Activated CD4-positive, alpha-beta T cell treated with anti-CD3 and anti-CD28 coated beads, Interleukin-2, amount 50 U/mL, for 48 hours (primary cell): Measurements from ENCODE around the gene ZNF35.
A peak's percentile ranks its signal among the peaks of the same experiment; 100 is the strongest.
"Not testable (repeated sequence)": the region's sequence is repeated elsewhere in the genome, so short reads cannot be mapped to it uniquely, and the experiment has no call there.

ENCODE experiments used
- DNase-seq, 2 experiments: peaks; one replicate each; pipeline ENCODE4 v3.0.0-alpha.2; 2020

Gene ZNF35

DNA sequence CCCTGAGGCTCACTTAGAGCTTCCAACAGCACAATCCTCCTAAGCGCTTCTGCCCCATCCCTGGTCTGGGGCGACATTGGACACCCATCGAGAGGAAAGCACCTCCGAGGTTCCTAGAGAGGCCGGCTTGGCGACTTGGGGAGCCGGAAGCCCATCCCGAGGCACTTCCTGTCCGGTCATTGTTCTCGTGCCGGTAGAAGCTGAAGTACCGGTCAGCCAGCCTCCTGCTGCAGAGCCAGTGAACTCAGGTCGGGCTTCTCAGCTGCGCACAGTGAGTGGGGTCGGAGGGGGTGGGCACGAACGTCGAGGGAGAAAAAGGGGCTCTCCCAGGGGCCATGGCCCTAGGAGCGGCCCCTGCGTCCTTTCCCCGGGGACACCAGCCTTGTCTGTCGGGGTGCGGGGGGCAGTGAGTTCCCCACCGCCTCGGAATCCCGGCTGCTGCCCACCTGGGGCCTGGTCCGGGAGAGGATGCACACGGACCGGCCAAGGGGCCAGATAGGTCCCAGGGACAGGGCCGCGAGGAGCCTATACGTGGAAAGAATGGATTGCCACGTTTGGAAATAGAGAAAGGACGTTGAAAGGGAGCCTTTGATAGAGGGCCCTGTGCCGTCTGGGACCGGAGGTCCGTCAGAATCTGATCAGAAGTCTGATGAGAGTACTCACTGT lies at the start of gene ZNF35:
ZNF35 (plus strand) TSS at position 169 of the 666 bp plus-strand sequence. CDS start 2,336 bp downstream, outside the sequence.
- DNase-seq, result peak; percentile 36 to 49

DNA sequence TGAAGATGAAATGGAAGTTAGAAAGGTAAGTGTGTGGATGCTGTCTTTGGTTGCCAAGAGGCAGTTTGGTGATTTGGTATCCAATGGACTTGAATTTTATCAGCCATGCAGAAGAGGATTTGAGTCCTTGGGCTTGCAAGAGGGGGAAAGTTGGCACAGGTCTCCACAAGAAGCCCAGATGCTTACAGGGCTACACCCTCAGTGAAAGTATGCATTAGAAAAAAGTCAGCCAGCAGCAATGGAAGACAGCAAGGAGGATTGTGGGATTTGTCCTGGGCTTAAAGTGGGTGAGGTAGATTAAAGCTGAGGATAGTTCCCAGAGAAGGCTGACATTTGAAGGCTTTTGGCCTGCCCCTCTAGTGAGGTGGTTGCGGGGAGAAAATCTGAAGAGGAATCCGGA lies 46.8 kb upstream of the ZNF35 start:
- no peak for DNase-seq

GRCh38 chr3:44612678-44613077 lies 35.9 kb upstream of the ZNF35 start:
- DNase-seq, result no peak

GRCh38 chr3:44624749-44625480 lies 23.6 kb upstream of the ZNF35 start, which contains the start of gene ZNF197:
TSS of gene ZNF197 (plus strand) at chr3:44625036. CDS start at chr3:44629155, 4,119 bp downstream.
- peak; percentile 73 to 79 for DNase-seq

- no peak for DNase-seq
These were observed 19.8 kb upstream of the ZNF35 start for GRCh38 chr3:44628716-44629115.

- DNase-seq, result no peak
These were observed 16.3 kb upstream of the ZNF35 start for GRCh38 chr3:44632193-44632592.

GRCh38 chr3:44642337-44642736 lies 6.2 kb upstream of the ZNF35 start:
- no peak for DNase-seq

GRCh38 chr3:44643024-44643423 lies 5.5 kb upstream of the ZNF35 start:
- no peak for DNase-seq

DNA sequence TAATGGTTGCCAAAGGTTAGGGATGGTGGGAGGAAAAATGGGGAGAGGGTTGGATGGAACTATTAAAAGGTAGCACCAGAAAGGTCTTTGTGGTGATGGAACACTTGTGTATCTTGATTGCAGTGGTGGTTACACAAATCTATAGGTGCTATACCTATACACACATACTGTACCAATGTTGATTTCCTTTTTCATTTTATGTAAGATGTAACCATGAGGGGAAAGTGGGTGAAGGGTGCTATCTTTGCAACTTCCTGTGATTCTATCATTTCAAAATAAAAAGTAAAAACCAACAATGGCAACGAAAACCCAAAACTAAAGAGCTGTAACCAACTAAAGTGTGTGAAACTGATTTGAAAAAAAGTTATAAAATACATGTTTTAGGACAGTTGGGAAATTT lies 761 bp upstream of the ZNF35 start:
- no peak for DNase-seq

- no peak for DNase-seq
These were observed 1.2 kb downstream of the ZNF35 start for GRCh38 chr3:44649709-44650108.

DNA sequence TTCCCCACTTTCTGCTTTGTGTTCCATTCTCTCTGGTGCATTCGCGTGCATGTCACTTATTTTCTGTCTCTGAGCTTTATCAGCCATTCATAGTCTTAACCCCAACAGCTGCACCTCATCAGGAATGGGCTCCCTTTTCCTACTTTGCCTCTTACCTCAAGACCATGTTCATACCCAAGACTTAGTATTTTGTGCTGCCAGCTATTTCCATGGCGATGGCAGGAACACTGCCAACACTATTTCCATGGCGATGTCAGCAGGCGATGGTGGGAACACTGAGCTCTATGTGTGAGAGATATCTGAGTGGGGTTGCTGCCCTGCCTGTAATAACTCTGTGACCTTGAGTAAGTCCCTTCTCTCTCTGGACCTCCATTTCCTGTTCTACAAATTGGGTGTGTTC lies 5.5 kb downstream of the ZNF35 start:
- DNase-seq, result no peak

GRCh38 chr3:44659015-44659414 lies 10.5 kb downstream of the ZNF35 start:
- DNase-seq, result no peak

DNA sequence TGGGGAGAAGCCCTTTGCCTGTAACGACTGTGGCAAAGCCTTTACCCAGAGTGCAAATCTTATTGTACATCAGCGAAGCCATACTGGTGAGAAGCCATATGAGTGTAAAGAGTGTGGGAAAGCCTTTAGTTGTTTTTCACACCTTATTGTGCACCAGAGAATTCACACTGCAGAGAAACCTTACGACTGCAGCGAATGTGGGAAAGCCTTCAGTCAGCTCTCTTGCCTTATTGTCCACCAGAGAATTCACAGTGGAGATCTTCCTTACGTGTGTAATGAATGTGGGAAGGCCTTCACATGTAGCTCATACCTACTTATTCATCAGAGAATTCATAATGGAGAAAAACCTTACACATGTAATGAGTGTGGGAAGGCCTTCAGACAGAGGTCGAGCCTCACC lies 10.9 kb downstream of the ZNF35 start:
- DNase-seq, result no peak

DNA sequence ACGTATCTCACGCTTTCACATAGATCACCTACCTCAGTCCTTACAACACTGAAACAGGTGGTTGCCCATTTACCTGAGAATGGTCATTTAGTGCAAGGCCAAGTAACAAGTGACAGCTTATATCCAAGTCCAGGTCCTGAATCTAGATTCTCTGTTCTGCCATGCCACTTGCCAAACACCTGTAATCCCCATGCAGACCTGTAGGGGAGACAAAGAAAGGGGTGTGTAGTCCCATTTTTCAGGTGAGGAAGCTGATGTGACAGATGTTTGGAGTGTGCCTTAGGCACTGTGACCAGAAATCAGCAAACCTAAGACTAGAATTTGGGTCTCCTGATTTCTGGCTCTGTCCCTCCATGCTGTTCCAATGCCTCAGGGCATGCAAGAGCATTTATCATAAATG lies 12.7 kb downstream of the ZNF35 start:
- DNase-seq, result no peak

- DNase-seq, result no peak
These were observed 16.6 kb downstream of the ZNF35 start for GRCh38 chr3:44665173-44665572.

- no peak for DNase-seq
These were observed 17.8 kb downstream of the ZNF35 start for GRCh38 chr3:44666346-44666745.

DNA sequence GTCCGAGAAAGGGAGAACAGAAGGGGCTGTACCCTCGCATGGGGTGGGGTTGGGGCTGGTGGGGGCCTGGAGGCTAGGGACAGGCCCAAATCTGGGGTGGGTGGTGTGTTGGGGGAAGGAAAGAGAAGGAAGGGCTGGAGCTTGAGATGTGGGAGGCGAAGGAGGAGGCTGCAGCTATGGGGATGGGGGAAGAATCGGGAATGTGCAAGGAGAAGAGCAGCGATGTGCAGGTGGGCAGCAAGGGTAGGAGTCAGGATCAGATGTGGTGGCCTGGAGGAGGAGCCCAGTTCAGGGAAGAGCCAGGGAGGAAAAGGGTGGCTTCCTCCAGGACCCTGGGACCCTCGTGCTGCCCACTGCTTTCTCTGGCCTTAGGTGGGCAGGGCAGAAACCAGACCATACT lies 21.2 kb downstream of the ZNF35 start:
- DNase-seq, result no peak

- not testable (repeated sequence) for DNase-seq
These were observed 24.9 kb downstream of the ZNF35 start for GRCh38 chr3:44673466-44673865.

GRCh38 chr3:44674211-44674610 lies 25.7 kb downstream of the ZNF35 start:
- DNase-seq, result no peak

GRCh38 chr3:44678480-44679116 lies 30.1 kb downstream of the ZNF35 start:
- no peak for DNase-seq

DNA sequence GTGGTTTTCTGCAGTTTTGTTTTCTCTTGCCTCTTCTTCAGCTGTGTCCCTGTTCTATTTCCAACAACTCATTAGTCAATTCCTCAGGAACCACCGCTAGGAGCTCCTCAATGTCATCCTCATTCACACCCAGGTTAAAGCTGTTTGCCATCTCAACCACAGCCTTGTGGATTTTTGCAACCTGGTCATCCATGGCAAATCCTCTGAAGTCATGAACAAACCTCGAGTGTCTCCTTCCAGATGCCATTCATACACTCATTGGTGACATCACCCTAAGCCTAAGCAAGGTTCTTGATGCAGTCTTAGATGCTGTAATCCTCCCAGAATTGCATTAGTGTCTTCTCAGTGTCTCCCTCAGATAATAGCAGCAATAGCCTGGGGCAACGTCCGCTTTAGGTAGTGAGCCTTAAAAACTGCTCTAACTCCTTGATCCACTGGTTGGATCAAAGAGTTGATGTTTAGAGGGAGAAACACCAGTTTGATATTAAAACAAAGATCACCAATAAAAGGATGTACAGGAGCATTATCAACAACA lies 32.5 kb downstream of the ZNF35 start:
- no peak for DNase-seq

- DNase-seq, result no peak
These were observed 33.8 kb downstream of the ZNF35 start for GRCh38 chr3:44682182-44682896.
